Hepatocyte (in vitro differentiated cells): ENCODE results near the gene DSCAM.

Experiments
- CTCF ChIP-seq: fragments of 200-600 bp; sonication (generic); IDR thresholded peaks from 2 replicates; pipeline ENCODE4 v1.5.1; 2016; ENCODE audit warnings: antibody characterized with exemption, mild to moderate bottlenecking; ENCODE audit not compliant: poor library complexity
- EZH2 ChIP-seq: fragments of 200-600 bp; sonication (generic); IDR thresholded peaks from 2 replicates; pipeline ENCODE4 v1.6.1; 2016; ENCODE audit warnings: antibody characterized with exemption, mild to moderate bottlenecking, borderline replicate concordance
- EZH2phosphoT487 ChIP-seq: fragments of 200-600 bp; sonication (generic); IDR thresholded peaks from one replicate; pipeline ENCODE4 v1.6.1; 2018; ENCODE audit warnings: antibody characterized with exemption, mild to moderate bottlenecking, low read depth, moderate library complexity; ENCODE audit not compliant: unreplicated experiment, severe bottlenecking

DNA sequence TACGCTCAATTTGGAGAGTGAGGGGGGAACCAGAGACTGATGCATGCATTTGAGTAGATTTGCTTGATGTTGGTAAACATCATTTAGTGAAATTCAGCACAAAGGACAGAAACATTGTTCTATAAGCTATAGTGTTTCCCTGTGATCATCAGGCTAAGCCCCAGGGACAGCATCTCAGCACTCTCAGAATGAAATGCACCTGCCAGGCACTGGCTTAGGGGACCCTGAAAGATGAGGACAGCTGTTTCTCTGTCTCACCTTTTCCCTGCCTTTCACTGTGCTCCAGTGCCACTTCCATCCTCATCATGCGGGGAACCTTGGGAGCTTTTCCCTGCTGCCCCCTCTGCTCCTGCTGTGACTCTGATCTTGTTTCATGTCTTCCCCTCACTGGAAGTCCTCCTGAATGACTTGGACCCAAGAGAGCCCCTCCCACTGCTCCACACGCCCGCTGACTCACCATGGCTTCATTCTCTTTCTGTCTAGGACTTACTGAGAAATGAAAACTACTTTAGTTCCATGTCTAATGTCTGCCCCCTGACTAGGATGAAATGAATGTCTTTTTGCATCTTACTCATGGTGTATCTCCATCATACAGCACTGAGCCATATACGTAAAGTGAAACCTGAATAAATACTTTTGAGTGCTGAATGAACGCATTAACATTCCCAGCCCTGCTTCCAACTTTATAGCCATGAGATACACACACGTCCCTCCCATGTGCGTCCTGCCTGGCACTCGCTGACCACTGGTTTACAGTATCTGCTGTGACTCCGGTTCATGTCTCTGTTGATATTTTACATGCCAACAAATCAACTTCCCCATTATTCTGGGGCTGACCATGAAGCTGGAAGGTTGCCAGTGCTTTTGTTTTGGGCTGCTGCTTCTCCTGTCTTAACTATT, 797.7 kb downstream of the DSCAM start:
- TF ChIP-seq EZH2phosphoT487 (no peak), CTCF (no peak), EZH2 (no peak)
